Astrocyte (in vitro differentiated cells and primary cell): ENCODE measurements around the gene CNIH3.

Experiments
- EZH2 ChIP-seq: IDR thresholded peaks from 2 replicates; pipeline ENCODE4 v1.6.1; 2012; ENCODE audit warnings: mild to moderate bottlenecking, low read length, inconsistent platforms; ENCODE audit not compliant: insufficient read depth
- TF ChIP-seq, protein P1 (sequence below): IDR thresholded peaks from 2 replicates; pipeline ENCODE4 v1.5.1; 2011; ENCODE audit warnings: low read depth, mild to moderate bottlenecking, inconsistent platforms, low read length, moderate library complexity; ENCODE audit not compliant: insufficient read depth

DNA sequence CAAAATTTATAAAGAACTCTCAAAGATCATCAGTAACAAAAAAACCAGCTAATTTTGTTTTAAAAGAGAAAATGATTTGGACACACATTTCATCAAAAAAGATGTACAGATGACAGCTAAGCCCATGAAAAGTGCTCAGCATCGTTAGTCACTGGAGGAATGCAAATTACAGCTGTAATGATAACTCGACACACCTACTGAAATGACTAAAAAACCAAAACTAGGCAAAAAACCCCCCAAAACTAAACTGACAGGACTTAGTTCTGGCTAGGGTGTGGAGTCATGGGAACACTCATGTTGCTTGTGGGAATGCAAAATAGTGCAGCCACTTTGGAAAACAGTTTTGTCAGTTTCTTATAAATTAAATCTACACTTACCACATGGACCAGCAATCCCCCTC is 59.5 kb downstream of the CNIH3 start:
- TF ChIP-seq, protein P1, sequence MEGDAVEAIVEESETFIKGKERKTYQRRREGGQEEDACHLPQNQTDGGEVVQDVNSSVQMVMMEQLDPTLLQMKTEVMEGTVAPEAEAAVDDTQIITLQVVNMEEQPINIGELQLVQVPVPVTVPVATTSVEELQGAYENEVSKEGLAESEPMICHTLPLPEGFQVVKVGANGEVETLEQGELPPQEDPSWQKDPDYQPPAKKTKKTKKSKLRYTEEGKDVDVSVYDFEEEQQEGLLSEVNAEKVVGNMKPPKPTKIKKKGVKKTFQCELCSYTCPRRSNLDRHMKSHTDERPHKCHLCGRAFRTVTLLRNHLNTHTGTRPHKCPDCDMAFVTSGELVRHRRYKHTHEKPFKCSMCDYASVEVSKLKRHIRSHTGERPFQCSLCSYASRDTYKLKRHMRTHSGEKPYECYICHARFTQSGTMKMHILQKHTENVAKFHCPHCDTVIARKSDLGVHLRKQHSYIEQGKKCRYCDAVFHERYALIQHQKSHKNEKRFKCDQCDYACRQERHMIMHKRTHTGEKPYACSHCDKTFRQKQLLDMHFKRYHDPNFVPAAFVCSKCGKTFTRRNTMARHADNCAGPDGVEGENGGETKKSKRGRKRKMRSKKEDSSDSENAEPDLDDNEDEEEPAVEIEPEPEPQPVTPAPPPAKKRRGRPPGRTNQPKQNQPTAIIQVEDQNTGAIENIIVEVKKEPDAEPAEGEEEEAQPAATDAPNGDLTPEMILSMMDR, result no peak
- no peak for TF ChIP-seq EZH2
